Stimulated activated CD4-positive, alpha-beta T cell treated with anti-CD3 and anti-CD28 coated beads, Interleukin-4, amount 100 ng/mL, for 1 hour (primary cell): ENCODE measurements around the gene IRF1.
"Not testable (repeated sequence)": the region's sequence is repeated elsewhere in the genome, so short reads cannot be mapped to it uniquely, and the experiment has no call there.

ENCODE experiments used
- DNase-seq: peaks from one replicate; pipeline ENCODE4 v3.0.0-alpha.2; 2020

IRF1 gene

GRCh38 chr5:132459031-132459982 is 31.3 kb downstream of the IRF1 start:
- no peak for DNase-seq

DNA sequence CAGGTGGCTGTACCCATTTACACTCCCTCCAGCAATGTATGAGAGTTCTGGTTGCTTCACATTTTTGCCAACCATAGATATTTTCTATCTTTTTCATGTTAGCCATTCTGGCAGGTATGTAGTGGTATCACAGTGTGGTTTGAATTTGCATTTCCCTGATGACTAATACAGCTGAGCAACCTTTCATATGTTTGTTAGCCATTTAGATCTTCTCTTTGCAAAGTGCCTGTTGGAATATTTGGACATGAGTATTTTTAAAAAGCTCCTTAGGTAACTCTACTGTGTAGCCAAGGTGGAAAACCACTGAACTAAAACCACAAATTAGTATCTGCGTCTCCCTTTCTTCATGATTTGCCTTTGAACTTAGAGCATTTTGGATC is 31.9 kb downstream of the IRF1 start:
- no peak for DNase-seq

GRCh38 chr5:132458226-132458560 is 32.4 kb downstream of the IRF1 start:
- DNase-seq, result no peak

GRCh38 chr5:132457371-132458225 is 33.0 kb downstream of the IRF1 start:
- no peak for DNase-seq

DNA sequence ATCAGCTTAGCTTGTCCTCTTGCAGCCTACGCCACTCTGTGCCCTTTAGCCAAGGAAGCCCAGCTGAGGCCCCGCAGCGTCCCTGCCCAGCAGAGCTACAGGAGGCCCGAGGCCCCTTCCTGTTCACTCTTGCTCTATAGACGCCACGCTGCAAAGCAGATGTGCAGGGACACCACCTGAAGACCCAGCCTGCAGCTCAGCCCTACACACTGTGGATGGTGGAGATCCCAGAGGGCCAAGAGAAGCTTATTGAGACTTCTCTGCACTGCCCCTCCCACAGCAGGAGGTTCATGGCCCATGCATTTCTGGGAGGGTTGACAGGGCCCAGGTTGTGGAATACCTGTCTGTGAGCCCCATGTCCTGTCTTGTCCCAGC is 33.6 kb downstream of the IRF1 start:
- no peak for DNase-seq

DNA sequence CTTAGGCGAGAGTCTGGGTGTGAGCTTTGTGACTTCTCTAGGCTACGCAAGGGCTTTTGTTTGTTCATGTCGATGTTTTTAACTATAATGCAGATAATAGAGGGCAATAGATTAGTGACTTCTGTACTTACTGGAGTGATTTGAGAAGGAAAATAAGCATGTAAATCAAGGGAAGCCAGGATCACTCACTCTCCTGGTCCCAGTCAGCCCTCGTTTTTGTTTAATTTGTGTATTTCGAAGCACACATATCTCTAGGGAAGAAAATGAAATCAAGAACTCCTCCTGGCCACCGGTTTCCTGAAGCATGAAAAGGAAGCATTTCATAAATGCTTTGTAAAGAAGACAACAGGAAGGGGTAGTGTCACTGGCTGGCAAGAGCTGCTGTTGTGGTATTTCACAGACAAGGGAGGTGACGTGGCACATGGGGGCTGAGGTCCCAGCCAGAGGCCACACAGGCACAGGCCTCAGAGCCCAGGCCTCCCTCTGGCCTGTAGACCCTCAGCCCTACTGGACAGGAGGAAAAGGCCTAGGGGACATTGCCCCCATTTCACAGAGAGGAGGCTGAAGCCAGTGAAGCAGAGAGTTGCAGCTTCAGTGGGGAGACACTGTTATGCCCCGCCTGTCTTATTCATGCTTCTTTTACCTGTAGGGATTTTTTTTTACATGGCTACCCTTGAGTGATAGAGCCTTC is 34.1 kb downstream of the IRF1 start:
- no peak for DNase-seq

- no peak for DNase-seq
These were observed 34.9 kb downstream of the IRF1 start for GRCh38 chr5:132455614-132456115.

GRCh38 chr5:132454361-132454760 is 36.2 kb downstream of the IRF1 start:
- DNase-seq, result no peak

DNA sequence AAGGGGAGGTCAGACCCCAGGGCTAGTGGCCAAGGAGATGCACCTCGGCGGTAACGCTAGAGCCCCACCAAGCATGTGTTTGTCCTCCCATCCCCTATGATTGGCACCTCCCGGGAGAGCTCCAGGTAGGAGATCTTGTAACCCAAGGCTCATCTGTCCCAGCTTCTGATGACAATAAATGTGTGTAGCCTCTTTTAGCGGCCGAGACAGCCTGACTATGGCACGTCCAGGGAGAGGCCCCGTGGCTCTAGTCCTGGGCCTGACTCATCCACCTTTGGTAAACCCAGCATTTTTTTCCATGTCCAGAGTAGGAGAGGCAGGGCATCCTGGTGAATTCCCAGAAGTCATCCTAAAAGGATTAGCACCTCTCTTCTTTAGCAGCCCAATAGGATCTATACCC is 39.2 kb downstream of the IRF1 start:
- no peak for DNase-seq

DNA sequence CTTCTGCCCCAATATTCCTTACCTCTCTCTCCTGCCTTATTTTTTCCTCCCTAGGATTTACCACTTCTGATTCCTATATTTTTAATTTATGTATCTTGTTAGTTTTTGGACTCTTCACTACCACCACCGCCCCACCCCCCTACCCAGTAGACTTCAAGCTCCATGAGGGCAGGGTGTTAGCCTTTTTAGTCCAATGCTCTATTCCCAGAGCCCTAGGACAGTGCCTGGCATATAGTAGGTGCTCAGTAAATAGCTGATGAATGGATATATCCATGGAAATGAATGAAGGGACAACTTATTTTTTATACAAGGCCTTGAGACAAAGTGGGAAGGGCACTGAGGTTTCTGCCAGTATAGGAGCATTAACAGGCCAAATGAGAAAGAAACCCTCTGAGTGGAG is 41.5 kb downstream of the IRF1 start:
- DNase-seq, result no peak

GRCh38 chr5:132447196-132447595 is 43.4 kb downstream of the IRF1 start:
- DNase-seq, result no peak

DNA sequence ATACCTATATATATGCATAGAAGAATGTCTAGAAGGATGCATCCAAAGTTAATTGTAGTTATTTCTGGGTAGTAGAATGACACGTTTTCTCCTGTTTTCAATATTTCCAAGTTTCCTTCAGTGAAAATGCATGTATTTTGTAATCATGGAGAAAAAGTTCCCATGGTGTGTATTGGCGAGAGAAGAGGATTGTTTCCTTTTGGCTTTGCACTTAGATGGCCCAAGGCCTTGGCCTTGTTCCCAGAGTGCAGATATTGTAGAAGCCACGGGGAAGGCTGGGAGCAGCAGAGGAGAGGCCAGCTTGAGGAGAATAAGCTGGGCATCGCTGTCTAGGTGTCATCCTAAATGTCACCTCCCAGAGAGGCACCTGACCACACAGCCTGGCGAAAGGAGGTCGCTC is 44.0 kb downstream of the IRF1 start:
- DNase-seq, result no peak

DNA sequence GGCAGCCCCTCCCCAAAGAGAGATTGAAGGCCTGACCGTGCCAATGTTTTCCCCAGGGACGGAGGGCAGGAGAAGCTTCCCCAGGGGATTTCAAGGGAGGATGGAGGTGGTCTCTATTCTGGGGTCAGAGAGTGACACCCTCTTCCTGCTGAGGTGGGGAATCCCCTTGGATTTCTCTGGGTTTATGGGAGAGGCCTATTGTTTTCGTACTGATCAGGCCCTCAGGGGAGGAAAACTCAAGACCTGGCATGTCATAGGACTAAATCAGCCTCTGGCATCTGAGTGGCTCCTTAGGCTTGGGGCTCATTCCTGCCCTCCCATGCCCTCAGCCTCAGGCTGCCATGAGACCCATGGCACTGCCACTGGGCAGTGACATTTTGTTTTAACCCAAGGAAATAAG is 44.6 kb downstream of the IRF1 start:
- no peak for DNase-seq

DNA sequence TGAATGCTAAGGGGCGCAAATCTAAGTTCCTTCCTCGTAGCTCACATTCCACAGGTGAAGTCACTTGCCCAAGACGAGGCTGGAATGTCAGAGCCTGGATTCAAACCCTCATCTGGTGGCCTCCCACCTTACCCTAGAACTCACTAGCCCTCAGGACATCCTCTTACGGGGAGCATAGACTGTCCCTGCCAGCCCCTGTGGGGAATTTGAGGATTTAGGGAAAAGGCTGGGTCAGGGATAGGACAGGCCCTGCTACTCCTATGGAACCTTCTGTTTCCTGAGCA is 45.0 kb downstream of the IRF1 start:
- DNase-seq, result no peak

DNA sequence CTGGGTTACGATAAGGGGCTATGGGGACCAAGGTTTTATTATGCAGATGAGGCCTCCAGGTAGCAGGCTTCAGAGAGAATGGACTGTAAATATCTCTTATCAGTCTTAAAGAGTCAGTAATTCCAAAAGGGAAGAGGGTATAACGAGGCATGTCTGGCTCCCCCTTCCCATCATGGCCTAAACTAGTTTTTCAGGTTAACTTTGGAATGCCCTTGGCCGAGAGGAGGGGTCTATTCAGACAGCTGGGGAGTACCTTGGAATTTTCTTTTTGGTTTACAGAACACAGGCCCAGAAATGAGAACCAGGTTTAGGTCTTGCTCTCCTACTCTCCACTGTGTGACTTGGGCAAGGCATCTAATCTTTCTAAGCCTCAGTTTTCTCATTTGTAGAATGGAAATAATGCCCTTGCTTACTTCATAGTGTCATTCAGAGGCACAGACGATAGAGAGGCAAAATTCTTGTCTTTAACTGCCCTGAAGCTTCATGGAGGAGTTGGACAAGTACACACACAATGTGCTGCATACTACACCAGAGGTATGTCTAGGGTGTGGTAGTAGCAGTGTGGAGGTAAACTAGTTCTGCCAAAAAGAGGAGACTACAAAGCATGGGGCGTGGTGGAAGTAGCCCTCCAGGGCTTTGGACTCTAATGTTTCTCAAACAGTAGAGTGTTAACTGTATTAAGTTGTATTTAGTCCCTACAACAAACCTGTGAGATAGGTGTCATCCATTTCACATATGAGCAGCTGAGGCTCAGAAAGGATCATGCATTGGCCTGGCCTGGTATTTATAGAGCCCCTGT is 45.5 kb downstream of the IRF1 start:
- DNase-seq, result no peak

DNA sequence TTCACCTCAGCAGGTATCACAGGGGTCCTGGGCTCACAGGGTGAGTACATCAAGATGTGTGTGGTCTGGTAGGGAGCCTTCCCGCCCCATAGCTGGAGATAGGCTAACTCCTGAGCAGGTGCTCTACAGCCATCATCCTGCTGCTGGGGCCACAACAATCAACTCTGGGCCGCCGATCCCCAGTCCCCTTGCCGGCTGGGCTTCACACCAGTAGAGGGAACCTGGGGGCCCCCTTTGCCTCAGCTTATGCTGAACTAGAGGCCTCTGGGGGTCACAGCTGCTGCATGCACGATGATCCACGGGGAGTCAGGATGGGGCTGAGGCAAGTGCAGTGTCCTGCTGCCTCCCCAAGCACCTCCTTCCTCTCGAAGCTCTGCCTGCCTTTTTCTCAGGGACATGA is 46.5 kb downstream of the IRF1 start:
- no peak for DNase-seq

DNA sequence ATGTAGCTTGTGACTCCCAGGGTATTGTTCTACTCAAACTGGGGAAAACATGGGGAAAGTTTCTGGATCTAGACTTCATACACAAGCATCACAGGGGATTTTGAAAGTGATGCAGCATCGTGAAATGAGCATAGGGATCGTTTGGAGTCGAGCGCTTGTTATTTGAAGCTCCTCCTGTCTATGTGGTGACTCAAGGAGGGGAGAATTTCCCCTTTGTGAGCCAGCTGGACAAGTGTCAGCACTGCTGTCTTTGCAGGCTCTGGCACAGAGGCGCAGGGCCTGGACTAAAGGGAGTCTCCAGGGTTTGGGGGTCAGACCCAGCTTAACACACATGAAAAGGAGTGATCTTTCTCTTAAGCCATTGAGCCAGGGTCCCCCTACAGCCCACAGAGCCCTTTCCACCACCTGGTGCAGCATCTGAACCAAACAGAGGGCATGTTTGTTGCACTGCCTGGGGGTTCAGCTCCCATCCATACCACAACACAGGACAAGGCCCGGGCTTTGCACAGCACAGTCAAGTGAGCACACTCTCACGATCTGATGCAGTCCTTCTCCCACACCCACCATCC is 51.0 kb downstream of the IRF1 start:
- no peak for DNase-seq

- DNase-seq, result no peak
These were observed 51.7 kb downstream of the IRF1 start for GRCh38 chr5:132438917-132439316.

DNA sequence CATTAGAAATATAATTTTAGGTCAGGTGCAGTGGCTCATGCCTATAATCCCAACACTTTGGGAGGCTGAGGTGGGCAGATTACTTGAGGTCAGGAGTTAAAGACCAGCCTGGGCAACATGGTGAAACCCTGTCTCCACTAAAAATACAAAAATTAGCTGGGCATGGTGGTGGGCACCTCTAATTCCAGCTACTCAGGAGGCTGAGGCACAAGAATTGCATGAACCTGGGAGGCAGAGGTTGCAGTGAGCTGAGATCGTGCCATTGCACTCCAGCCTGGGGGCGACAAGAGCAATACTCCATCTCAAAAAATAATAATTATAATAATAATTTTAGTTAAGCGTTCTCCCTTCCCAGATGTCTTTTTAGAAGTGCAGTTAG is 52.3 kb downstream of the IRF1 start:
- not testable (repeated sequence) for DNase-seq

DNA sequence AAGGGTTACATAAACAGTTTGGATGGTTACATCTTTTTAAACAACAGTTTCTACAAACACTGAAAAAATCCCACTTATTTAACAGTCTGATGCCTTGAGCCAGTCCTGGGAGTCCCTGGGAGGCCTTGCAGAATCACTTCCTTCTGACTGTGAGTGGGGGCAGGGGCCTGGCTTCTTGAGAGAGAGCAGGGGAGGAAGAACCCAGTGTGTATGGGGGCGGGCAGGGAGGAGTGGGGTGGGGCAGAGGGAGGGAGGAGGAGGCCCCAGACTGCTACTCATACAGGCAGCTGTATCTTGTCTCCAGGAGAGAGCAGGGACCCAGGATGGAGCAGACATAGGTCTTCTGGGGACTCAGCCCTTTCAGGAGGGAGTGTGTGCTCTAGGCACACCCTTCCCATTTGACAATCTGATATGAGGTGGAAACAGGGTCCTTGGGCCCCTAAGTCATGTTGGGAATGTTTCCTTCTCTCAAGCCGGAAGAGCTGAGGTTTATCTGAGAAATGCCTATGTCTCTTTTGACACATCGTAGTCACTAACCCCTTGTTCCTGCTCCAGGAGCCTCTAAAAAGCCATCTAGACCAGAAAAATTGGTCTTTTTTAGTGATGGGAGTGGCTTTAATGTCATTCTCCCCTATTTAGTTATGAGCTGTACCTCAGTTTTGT is 52.8 kb downstream of the IRF1 start:
- peak; percentile 61 for DNase-seq

GRCh38 chr5:132436936-132437335 is 53.6 kb downstream of the IRF1 start:
- no peak for DNase-seq

GRCh38 chr5:132435886-132436285 is 54.7 kb downstream of the IRF1 start:
- no peak for DNase-seq
